H9 (cell line): ENCODE data around the gene FADD. TPM values are rescaled to one million over a fixed set of nuclear protein-coding genes. Genes with fewer than 3 reads are reported as not detected.

Source experiments
- DNase-seq: peaks from one replicate; pipeline ENCODE4 v3.0.0-alpha.2; 2017
- H2AFZ ChIP-seq: one replicate; pipeline ENCODE4 v1.6.1; 2013; ENCODE audit warnings: mild to moderate bottlenecking, low read length, control low read depth, moderate library complexity
- H2AK5ac ChIP-seq: 2 replicates; pipeline ENCODE4 v1.6.1; 2013; ENCODE audit warnings: low read length, control low read depth, mixed read lengths; ENCODE audit not compliant: insufficient read length
- H2BK120ac ChIP-seq: one replicate; pipeline ENCODE4 v1.6.1; 2013; ENCODE audit warnings: low read depth, mild to moderate bottlenecking, low read length, control low read depth, inconsistent platforms; ENCODE audit not compliant: poor library complexity, severe bottlenecking
- H2BK12ac ChIP-seq: 2 replicates; pipeline ENCODE4 v1.6.1; 2013; ENCODE audit warnings: low read length, control low read depth, mixed read lengths, low read depth; ENCODE audit not compliant: insufficient read length
- H2BK15ac ChIP-seq: 2 replicates; pipeline ENCODE4 v1.6.1; 2013; ENCODE audit warnings: low read depth, low read length, control low read depth
- H2BK20ac ChIP-seq: one replicate; pipeline ENCODE4 v1.6.1; 2013; ENCODE audit warnings: low read depth, mild to moderate bottlenecking, low read length, control low read depth, inconsistent platforms; ENCODE audit not compliant: poor library complexity, severe bottlenecking
- H2BK5ac ChIP-seq: 2 replicates; pipeline ENCODE4 v1.6.1; 2013; ENCODE audit warnings: low read length, control low read depth, mixed read lengths; ENCODE audit not compliant: insufficient read length
- H3K14ac ChIP-seq: 2 replicates; pipeline ENCODE4 v1.6.1; 2013; ENCODE audit warnings: low read length, control low read depth; ENCODE audit not compliant: insufficient read depth
- H3K18ac ChIP-seq: 2 replicates; pipeline ENCODE4 v1.6.1; 2013; ENCODE audit warnings: low read depth, mild to moderate bottlenecking, mixed read lengths, low read length, control low read depth; ENCODE audit not compliant: insufficient read length
- H3K23ac ChIP-seq: 2 replicates; pipeline ENCODE4 v1.6.1; 2013; ENCODE audit warnings: low read length, control low read depth, mixed read lengths, low read depth; ENCODE audit not compliant: insufficient read length
- H3K23me2 ChIP-seq: 2 replicates; pipeline ENCODE4 v1.6.1; 2013; ENCODE audit warnings: low read depth, mild to moderate bottlenecking, mixed read lengths, low read length, control low read depth; ENCODE audit not compliant: insufficient read length, poor library complexity, severe bottlenecking
- H3K27ac ChIP-seq: 2 replicates; pipeline ENCODE4 v1.5.1; 2013; ENCODE audit warnings: low read length, control low read depth, mixed read lengths, low read depth; ENCODE audit not compliant: insufficient read length
- H3K27me3 ChIP-seq: 2 replicates; pipeline ENCODE4 v1.6.1; 2013; ENCODE audit warnings: low read length, control low read depth, inconsistent platforms; ENCODE audit not compliant: insufficient read depth
- H3K4ac ChIP-seq: 2 replicates; pipeline ENCODE4 v1.6.1; 2013; ENCODE audit warnings: low read depth, mild to moderate bottlenecking, control low read depth, inconsistent platforms, low read length, moderate library complexity
- H3K4me1 ChIP-seq: 2 replicates; pipeline ENCODE4 v1.6.1; 2013; ENCODE audit warnings: low read length, control low read depth, inconsistent platforms; ENCODE audit not compliant: insufficient read depth
- H3K4me2 ChIP-seq: 2 replicates; pipeline ENCODE4 v1.6.1; 2013; ENCODE audit warnings: low read length, control low read depth, mixed read lengths; ENCODE audit not compliant: insufficient read length, insufficient read depth
- H3K56ac ChIP-seq: 2 replicates; pipeline ENCODE4 v1.6.1; 2013; ENCODE audit warnings: low read depth, mild to moderate bottlenecking, mixed read lengths, low read length, control low read depth; ENCODE audit not compliant: insufficient read length
- H3K79me1 ChIP-seq: 2 replicates; pipeline ENCODE4 v1.6.1; 2013; ENCODE audit warnings: low read depth, mild to moderate bottlenecking, moderate library complexity, low read length, control low read depth, inconsistent platforms; ENCODE audit not compliant: insufficient read depth, poor library complexity, severe bottlenecking
- H3K79me2 ChIP-seq: 2 replicates; pipeline ENCODE4 v1.6.1; 2013; ENCODE audit warnings: low read length, control low read depth, inconsistent platforms; ENCODE audit not compliant: insufficient read depth
- H3K9ac ChIP-seq: 2 replicates; pipeline ENCODE4 v1.6.1; 2013; ENCODE audit warnings: low read length, control low read depth, mixed read lengths; ENCODE audit not compliant: insufficient read length; ENCODE audit errors: extremely low read depth
- H3K9me3 ChIP-seq: one replicate; pipeline ENCODE4 v1.6.1; 2013; ENCODE audit warnings: low read depth, low read length, inconsistent platforms; ENCODE audit not compliant: control insufficient read depth
- H3T11ph ChIP-seq: one replicate; pipeline ENCODE4 v1.6.1; 2013; ENCODE audit warnings: mild to moderate bottlenecking, low read length, control low read depth, inconsistent platforms
- H4K20me1 ChIP-seq: one replicate; pipeline ENCODE4 v1.6.1; 2013; ENCODE audit not compliant: control insufficient read depth, insufficient read length, insufficient read depth
- H4K5ac ChIP-seq: 2 replicates; pipeline ENCODE4 v1.6.1; 2013; ENCODE audit warnings: low read depth, mild to moderate bottlenecking, mixed read lengths, low read length, control low read depth; ENCODE audit not compliant: insufficient read length
- H4K8ac ChIP-seq: replicated peaks from 2 replicates; pipeline ENCODE4 v1.6.1; 2013; ENCODE audit warnings: low read length, control low read depth, mixed read lengths, low read depth; ENCODE audit not compliant: insufficient read length
- H4K91ac ChIP-seq: 2 replicates; pipeline ENCODE4 v1.6.1; 2013; ENCODE audit warnings: low read depth, mild to moderate bottlenecking, moderate library complexity, mixed read lengths, low read length, control low read depth; ENCODE audit not compliant: insufficient read length
- H3K27ac Mint-ChIP-seq, 3 experiments: 2 replicates in 2 of 3; 3 replicates in 1 of 3; pipeline ENCODE4 v1.8.0; 2020 to 2021; ENCODE audit warnings: mixed read lengths in 3 of 3, mild to moderate bottlenecking in 1 of 3, moderate library complexity in 1 of 3
- H3K27me3 Mint-ChIP-seq: 2 replicates; pipeline ENCODE4 v1.8.0; 2021; ENCODE audit warnings: low read depth, mild to moderate bottlenecking, moderate library complexity, mixed read lengths
- H3K36me3 Mint-ChIP-seq, 3 experiments: 2 replicates in 2 of 3; 3 replicates in 1 of 3; pipeline ENCODE4 v1.8.0; 2020 to 2021; ENCODE audit warnings: low read depth in 3 of 3, mixed read lengths in 3 of 3; ENCODE audit not compliant: insufficient read depth in 1 of 3
- H3K4me1 Mint-ChIP-seq, 2 experiments: 2 replicates each; pipeline ENCODE4 v1.8.0; 2020; ENCODE audit warnings: mixed read lengths in 2 of 2
- H3K4me3 Mint-ChIP-seq, 2 experiments: 2 replicates in 1 of 2; 3 replicates in 1 of 2; pipeline ENCODE4 v1.8.0; 2020 to 2021; ENCODE audit warnings: mild to moderate bottlenecking in 2 of 2, mixed read lengths in 2 of 2, moderate library complexity in 1 of 2
- H3K9me3 Mint-ChIP-seq, 2 experiments: 2 replicates in 1 of 2; 3 replicates in 1 of 2; pipeline ENCODE4 v1.8.0; 2020; ENCODE audit warnings: mild to moderate bottlenecking in 2 of 2, mixed read lengths in 2 of 2, moderate library complexity in 1 of 2
- CTCF ChIP-seq: fragments of 200-600 bp; sonication (generic); conservative IDR thresholded peaks from 3 replicates; pipeline ENCODE4 v1.8.0; 2021; ENCODE audit warnings: antibody characterized with exemption, mild to moderate bottlenecking
- WGBS: extraction: QIAGEN DNeasy Blood & Tissue Kit; methylation state at CpG from one replicate; pipeline ENCODE4 v1.1.7; 2013; ENCODE audit warnings: missing lambda C conversion rate, low lambda C conversion rate, mixed read lengths; ENCODE audit not compliant: insufficient read length; ENCODE audit errors: extremely low coverage; 5-methylcytosine and 5-hydroxymethylcytosine counted together
- total RNA-seq: library from RNA; stranded (reverse); gene quantifications from 2 replicates; pipeline ENCODE4 v1.2.1, GENCODE V29; 2021

The FADD gene
- total RNA-seq, 1 experiment from 2014 or later, result 51.1 TPM

DNA sequence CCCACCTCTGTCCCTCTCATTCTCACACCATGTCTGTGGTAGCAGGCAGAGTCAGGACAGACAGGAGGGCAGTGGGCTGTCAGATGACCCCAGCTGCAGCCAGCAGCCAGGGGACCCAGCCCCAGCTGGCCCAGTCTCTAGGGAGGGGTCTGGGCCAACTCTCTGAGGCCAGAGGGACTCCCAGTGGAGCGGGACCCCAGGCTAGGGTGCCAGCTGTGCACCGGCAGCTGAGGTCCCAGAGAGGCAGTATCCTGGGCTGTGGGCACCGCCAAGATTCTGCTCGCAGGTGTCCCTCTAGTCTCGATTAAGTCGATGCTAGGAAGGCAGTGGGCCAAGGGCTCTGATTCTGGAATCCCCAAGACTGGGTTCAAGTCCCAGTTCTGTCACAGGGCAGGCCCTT lies 16.7 kb upstream of the FADD start:
- Histone ChIP-seq H3K79me2 (no peaks in the 10 kb centered on the region), H2AK5ac (no peak overlapping the region), H2BK20ac (no peak overlapping the region), H2BK120ac (no peak overlapping the region), H2BK5ac (no peak overlapping the region), H2BK15ac (no peak overlapping the region), H3K23me2 (no peaks in the 10 kb centered on the region), H4K5ac (no peak overlapping the region), H3K56ac (no peak overlapping the region), H3K14ac (no peak overlapping the region), H3K4me2 (no peak overlapping the region), H3K79me1 (no peaks in the 10 kb centered on the region), H3K4me1 (no peaks in the 10 kb centered on the region), H4K8ac (no peak overlapping the region), H3K9ac (no peak overlapping the region), H3K27ac (no peak overlapping the region), H3K23ac (no peak overlapping the region), H3K18ac (no peak overlapping the region), H3T11ph (no peak overlapping the region), H3K4ac (no peak overlapping the region), H4K91ac (no peak overlapping the region), H4K20me1 (no peaks in the 10 kb centered on the region), H3K9me3 (no peaks in the 10 kb centered on the region), H3K27me3 (no peaks in the 10 kb centered on the region), H2BK12ac (no peak overlapping the region), H2AFZ (no peak overlapping the region)
- WGBS, result no CpG with 5 or more reads among the region's 6 CpGs
- H3K36me3 Mint-ChIP-seq, result peaks cover 0 to 3% (median 0%) of the 10 kb centered on the region in 3 experiments; a peak in 3 of 7 replicates
- DNase-seq, result no peak
- no peak for TF ChIP-seq CTCF
- peaks cover 3% of the 10 kb centered on the region; the same call in 1 of the 2 replicates for H3K27me3 Mint-ChIP-seq
- H3K4me1 Mint-ChIP-seq, result peaks cover 2 to 4% of the 10 kb centered on the region in 2 experiments; a peak in 3 of 4 replicates
- peaks cover 0 to 4% of the 10 kb centered on the region in 2 experiments; a peak in 2 of 5 replicates for H3K9me3 Mint-ChIP-seq
- H3K4me3 Mint-ChIP-seq, result no peak overlapping the region
- H3K27ac Mint-ChIP-seq, result no peak overlapping the region
